HAP-1 (cell line): Measurements from ENCODE around the gene CCDC81.
A peak's percentile ranks its signal among the peaks of the same experiment; 100 is the strongest.
"Not testable (repeated sequence)": the region's sequence is repeated elsewhere in the genome, so short reads cannot be mapped to it uniquely, and the experiment has no call there.

Experiments
- DNase-seq, 2 experiments: peaks; one replicate each; pipeline ENCODE4 v3.0.0-alpha.2; 2016 to 2020; ENCODE audit warnings: low spot score in 2 of 2
- H3K27me3 ChIP-seq: fragments of 250-450 bp; sonication (Bioruptor Pico); 2 replicates; pipeline ENCODE4 v1.5.1; 2020; ENCODE audit warnings: low read depth, mild to moderate bottlenecking, moderate library complexity
- H3K36me3 ChIP-seq: fragments of 250-450 bp; sonication (Bioruptor Pico); replicated peaks from 2 replicates; pipeline ENCODE4 v1.5.1; 2020; ENCODE audit warnings: mild to moderate bottlenecking
- H3K4me1 ChIP-seq: fragments of 250-450 bp; sonication (Bioruptor Pico); 2 replicates; pipeline ENCODE4 v1.5.1; 2020; ENCODE audit warnings: mild to moderate bottlenecking
- H3K4me3 ChIP-seq: fragments of 250-450 bp; sonication (Bioruptor Pico); 2 replicates; pipeline ENCODE4 v1.5.1; 2020; ENCODE audit warnings: mild to moderate bottlenecking, moderate library complexity
- H3K9me3 ChIP-seq: fragments of 250-450 bp; sonication (Bioruptor Pico); 2 replicates; pipeline ENCODE4 v1.5.1; 2020; ENCODE audit warnings: mild to moderate bottlenecking, moderate library complexity
- in situ Hi-C: fragments of 300-500 bp; cut with MboI; formaldehyde crosslinking; loops from 3 replicates; pipeline ENCODE4 v1.14.3; 2020; ENCODE audit warnings: low sequenced_read_pairs, inconsistent platforms, mixed read lengths

The CCDC81 gene

DNA sequence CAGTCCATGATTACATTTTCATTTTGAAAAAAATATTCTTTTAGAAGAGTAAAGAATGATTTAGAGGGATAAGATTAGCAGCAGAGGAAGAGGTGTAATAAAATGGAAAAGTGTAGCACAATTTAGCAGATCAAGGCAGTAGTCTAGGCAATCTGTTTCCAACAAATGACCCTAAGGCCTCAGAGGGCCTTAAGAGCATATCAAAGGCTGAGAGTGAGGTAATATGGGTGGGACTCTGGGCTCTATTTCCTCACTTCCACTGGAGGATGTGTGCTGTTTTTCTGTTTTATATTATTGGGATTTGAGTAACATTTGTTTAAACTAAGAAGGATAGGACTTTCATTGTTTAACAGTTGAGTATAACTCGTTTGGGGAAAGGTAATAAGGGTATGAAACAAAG, 28.8 kb downstream of the CCDC81 start:
- Histone ChIP-seq H3K4me1 (no peaks in the 10 kb centered on the region), H3K9me3 (no peaks in the 10 kb centered on the region), H3K4me3 (no peak overlapping the region), H3K36me3 (no peaks in the 10 kb centered on the region), H3K27me3 (no peaks in the 10 kb centered on the region)
- in situ Hi-C loops, result no loop called here
- DNase-seq, result no peak

GRCh38 chr11:86408845-86409244, 34.2 kb downstream of the CCDC81 start:
- no peaks in the 10 kb centered on the region for H3K36me3 ChIP-seq
- no peaks in the 10 kb centered on the region for H3K4me1 ChIP-seq
- DNase-seq, result no peak
- H3K4me3 ChIP-seq, result no peak overlapping the region
- no peaks in the 10 kb centered on the region for H3K27me3 ChIP-seq
- H3K9me3 ChIP-seq, result no peaks in the 10 kb centered on the region
- in situ Hi-C loops, result no loop called here

DNA sequence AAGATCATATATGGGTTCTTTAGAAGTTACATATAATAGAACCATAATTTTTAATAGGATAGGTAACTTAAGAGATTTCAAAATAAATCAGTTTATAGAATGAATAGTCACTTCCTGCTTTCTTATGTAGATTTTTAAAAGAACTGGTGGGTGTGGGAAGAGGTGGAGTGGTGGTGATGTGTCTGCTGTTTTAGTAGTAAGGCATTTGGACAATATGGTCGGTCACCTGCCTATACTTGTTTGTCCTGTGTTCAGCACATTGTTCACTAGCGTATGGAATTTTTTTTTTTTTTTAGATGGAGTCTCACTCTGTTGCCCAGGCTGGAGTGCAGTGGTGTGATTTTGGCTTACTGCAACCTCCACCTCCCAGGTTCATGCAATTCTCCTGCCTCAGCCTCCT, 39.3 kb downstream of the CCDC81 start:
- no peak for DNase-seq
- Histone ChIP-seq H3K4me1 (no peaks in the 10 kb centered on the region), H3K27me3 (no peaks in the 10 kb centered on the region), H3K9me3 (no peaks in the 10 kb centered on the region), H3K4me3 (no peak overlapping the region), H3K36me3 (no peaks in the 10 kb centered on the region)
- in situ Hi-C loops, result no loop called here

DNA sequence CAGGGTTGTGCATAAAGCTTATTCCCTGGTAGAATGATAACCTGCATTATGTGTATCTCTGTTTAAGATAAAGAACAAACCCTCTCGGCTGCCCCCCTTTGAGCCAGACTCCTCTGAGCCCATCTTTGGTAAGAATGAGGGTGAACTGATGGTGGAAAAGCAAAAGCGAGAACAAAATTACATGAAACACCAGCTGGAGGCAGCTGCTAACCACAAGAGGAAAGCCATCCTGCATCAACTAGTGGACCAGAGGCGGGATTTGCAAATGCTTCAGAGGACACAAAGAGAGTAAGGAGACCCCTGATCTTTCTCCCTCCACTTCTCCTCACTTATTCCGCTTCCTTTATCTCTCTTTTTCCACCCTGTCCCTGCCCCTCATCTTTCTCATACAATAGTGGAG, 40.3 kb downstream of the CCDC81 start:
- Histone ChIP-seq H3K4me3 (no peak overlapping the region), H3K4me1 (no peaks in the 10 kb centered on the region), H3K36me3 (no peaks in the 10 kb centered on the region), H3K27me3 (no peaks in the 10 kb centered on the region), H3K9me3 (no peaks in the 10 kb centered on the region)
- DNase-seq, result no peak
- in situ Hi-C loops, result no loop called here

GRCh38 chr11:86416494-86416893, 41.8 kb downstream of the CCDC81 start:
- Histone ChIP-seq H3K4me1 (no peaks in the 10 kb centered on the region), H3K36me3 (no peaks in the 10 kb centered on the region), H3K9me3 (no peaks in the 10 kb centered on the region), H3K27me3 (no peaks in the 10 kb centered on the region), H3K4me3 (no peak overlapping the region)
- in situ Hi-C loops, result no loop called here
- DNase-seq, result no peak

DNA sequence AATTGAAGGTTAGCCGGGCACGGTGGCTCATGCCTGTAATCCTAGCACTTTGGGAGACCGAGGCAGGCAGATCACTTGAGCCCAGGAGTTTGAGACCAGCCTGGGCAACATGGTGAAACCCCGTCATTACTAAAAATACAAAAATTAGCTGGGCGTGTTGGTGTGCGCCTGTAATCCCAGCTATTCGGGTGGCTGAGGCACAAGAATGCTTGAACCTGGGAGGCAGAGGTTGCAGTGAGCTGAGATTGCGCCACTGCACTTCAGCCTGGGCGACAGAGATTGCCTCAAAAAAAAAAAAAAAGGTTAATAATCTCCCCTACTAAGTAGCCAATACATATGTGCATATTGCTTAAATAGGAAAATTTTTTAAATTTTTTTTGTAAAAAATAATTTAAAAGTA, 42.3 kb downstream of the CCDC81 start:
- H3K27me3 ChIP-seq, in situ Hi-C loops, DNase-seq, H3K4me3 ChIP-seq, H3K36me3 ChIP-seq, H3K9me3 ChIP-seq, H3K4me1 ChIP-seq: not testable (repeated sequence)

DNA sequence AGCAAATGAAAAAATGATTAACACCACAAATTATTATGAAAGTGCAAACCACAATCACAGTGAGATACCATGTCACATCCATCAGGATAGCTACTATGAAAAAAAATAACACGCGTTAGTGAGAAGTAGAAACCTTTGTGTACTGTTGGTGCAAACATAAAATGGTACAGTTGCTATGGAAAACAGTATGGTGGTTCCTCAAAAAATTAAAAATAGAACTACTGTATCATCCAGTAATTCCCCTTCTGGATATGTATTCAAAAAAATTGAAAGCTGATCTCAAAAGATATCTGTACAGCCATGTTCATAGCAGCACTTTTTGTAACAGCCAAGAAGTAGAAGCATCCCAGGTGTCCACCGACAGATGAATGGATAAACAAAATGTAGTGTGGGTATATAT, 43.4 kb downstream of the CCDC81 start:
- no peaks in the 10 kb centered on the region for H3K4me1 ChIP-seq
- no peaks in the 10 kb centered on the region for H3K27me3 ChIP-seq
- DNase-seq, result no peak
- H3K36me3 ChIP-seq, result no peaks in the 10 kb centered on the region
- in situ Hi-C loops, result no loop called here
- no peak overlapping the region for H3K4me3 ChIP-seq
- H3K9me3 ChIP-seq, result no peaks in the 10 kb centered on the region

GRCh38 chr11:86418513-86418912, 43.8 kb downstream of the CCDC81 start:
- H3K4me3 ChIP-seq, result no peak overlapping the region
- no peaks in the 10 kb centered on the region for H3K4me1 ChIP-seq
- H3K27me3 ChIP-seq, result no peaks in the 10 kb centered on the region
- in situ Hi-C loops, result no loop called here
- H3K36me3 ChIP-seq, result no peaks in the 10 kb centered on the region
- no peak for DNase-seq
- no peaks in the 10 kb centered on the region for H3K9me3 ChIP-seq

DNA sequence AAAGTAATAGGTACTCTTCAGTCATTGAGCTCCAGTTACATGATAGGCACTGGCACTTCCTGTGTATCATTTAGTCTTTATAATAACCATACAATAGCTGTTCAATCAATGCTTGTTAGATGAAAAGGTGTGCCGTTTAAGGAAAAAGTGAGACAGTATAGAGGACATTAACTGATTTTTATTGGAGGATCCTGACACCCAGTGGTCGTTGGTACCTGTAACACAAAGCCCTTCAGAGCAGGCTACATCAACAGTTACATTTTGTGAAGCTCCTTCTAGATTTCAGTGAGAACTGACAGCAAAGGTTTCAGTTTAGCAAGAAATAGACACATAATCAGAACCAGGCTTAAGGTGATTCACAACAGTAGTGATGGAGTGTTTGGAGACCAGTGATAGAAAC, 44.2 kb downstream of the CCDC81 start:
- in situ Hi-C loops, result no loop called here
- Histone ChIP-seq H3K4me1 (no peaks in the 10 kb centered on the region), H3K36me3 (no peaks in the 10 kb centered on the region), H3K4me3 (no peak overlapping the region), H3K27me3 (no peaks in the 10 kb centered on the region), H3K9me3 (no peaks in the 10 kb centered on the region)
- peak in 1 of 2 experiments; percentile 20 for DNase-seq

- in situ Hi-C loops, result no loop called here
- Histone ChIP-seq H3K27me3 (no peaks in the 10 kb centered on the region), H3K4me3 (no peak overlapping the region), H3K4me1 (no peaks in the 10 kb centered on the region), H3K36me3 (no peaks in the 10 kb centered on the region), H3K9me3 (peaks cover 3% of the 10 kb centered on the region; the same call in 1 of the 2 replicates)
- DNase-seq, result no peak
Observed at GRCh38 chr11:86421946-86422345, 47.3 kb downstream of the CCDC81 start.

GRCh38 chr11:86422371-86422770, 47.7 kb downstream of the CCDC81 start:
- H3K4me3 ChIP-seq, result no peak overlapping the region
- no peaks in the 10 kb centered on the region for H3K36me3 ChIP-seq
- no peak for DNase-seq
- no peaks in the 10 kb centered on the region for H3K27me3 ChIP-seq
- H3K9me3 ChIP-seq, result peaks cover 3% of the 10 kb centered on the region; the same call in 1 of the 2 replicates
- in situ Hi-C loops, result no loop called here
- H3K4me1 ChIP-seq, result no peaks in the 10 kb centered on the region

DNA sequence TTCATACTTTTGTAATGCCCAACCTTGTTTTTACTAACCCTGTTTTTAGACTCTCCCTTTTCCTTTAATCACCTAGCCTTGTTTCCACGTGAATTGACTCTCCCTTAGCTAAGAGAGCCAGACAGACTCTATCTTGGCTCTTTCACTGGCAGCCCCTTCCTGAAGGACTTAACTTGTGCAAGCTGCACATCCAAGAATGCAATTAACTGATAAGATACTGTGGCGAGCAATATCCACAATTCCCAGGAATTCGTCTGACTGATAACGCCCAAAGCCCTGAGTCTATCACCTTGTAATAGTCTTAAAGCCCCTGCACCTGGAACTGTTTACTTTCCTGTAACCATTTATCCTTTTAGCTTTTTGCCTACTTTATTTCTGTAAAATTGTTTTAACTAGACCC, 48.8 kb downstream of the CCDC81 start:
- DNase-seq, in situ Hi-C loops, H3K4me1 ChIP-seq, H3K27me3 ChIP-seq, H3K9me3 ChIP-seq, H3K36me3 ChIP-seq, H3K4me3 ChIP-seq: not testable (repeated sequence)

DNA sequence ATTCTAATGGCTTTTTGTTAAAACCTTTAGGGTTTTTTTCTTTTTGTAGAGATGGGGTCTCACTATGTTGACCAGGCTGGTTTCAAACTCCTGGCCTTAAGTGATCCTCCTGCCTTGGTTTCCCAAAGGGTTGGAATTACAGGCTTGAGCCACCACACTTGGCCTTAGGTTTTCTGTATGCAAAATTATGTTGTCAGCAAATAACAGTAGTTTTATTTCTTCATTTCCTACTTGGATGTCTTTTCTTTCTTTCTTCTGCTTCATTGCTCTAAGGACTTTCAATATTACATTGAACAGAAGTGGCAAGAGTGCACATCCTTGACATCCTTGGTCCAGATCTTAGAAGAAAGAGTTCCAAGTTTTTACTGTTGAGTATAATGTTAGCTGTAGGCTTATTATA, 52.8 kb downstream of the CCDC81 start:
- no peak for DNase-seq
- no peaks in the 10 kb centered on the region for H3K36me3 ChIP-seq
- no peak overlapping the region for H3K4me3 ChIP-seq
- in situ Hi-C loops, result no loop called here
- H3K27me3 ChIP-seq, result no peaks in the 10 kb centered on the region
- no peaks in the 10 kb centered on the region for H3K4me1 ChIP-seq
- H3K9me3 ChIP-seq, result peaks cover 3% of the 10 kb centered on the region; the same call in 1 of the 2 replicates

- H3K4me3 ChIP-seq, result no peak overlapping the region
- no peaks in the 10 kb centered on the region for H3K36me3 ChIP-seq
- DNase-seq, result no peak
- H3K27me3 ChIP-seq, result no peaks in the 10 kb centered on the region
- no peaks in the 10 kb centered on the region for H3K4me1 ChIP-seq
- in situ Hi-C loops, result no loop called here
- H3K9me3 ChIP-seq, result peaks cover 3% of the 10 kb centered on the region; the same call in 1 of the 2 replicates
Observed at GRCh38 chr11:86431258-86431657, 56.6 kb downstream of the CCDC81 start.

DNA sequence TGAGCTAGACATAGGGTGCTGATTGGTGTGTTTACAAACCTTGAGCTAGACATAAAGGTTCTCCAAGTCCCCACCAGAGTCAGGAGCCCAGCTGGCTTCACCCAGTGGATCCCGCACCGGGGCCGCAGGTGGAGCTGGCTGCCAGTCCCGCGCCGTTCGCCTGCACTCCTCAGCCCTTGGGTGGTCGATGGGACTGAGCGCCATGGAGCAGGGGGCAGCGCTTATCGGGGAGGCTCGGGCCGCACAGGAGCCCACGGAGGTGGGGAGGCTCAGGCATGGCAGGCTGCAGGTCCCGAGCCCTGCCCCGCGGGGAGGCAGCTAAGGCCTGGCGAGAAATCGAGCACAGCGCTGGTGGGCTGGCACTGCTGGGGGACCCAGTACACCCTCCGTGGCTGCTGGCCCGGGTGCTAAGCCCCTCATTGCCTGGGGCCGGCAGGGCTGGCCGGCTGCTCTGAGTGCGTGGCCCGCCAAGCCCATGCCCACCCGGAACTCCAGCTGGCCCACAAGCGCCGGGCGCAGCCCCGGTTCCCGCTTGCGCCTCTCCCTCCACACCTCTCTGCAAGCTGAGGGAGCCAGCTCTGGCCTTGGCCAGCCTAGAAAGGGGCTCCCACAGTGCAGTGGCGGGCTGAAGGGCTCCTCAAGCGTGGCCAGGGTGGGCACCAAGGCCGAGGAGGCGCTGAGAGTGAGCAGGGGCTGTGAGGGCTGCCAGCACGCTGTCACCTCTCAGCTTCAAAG, 58.8 kb downstream of the CCDC81 start:
- H3K4me1 ChIP-seq, H3K4me3 ChIP-seq, H3K36me3 ChIP-seq, in situ Hi-C loops, H3K9me3 ChIP-seq, H3K27me3 ChIP-seq, DNase-seq: not testable (repeated sequence)
